Measurements from ENCODE around the gene SSRP1. TPM values are rescaled to one million over a fixed set of nuclear protein-coding genes. Genes with fewer than 3 reads are reported as not detected.

The SSRP1 gene, protein sequence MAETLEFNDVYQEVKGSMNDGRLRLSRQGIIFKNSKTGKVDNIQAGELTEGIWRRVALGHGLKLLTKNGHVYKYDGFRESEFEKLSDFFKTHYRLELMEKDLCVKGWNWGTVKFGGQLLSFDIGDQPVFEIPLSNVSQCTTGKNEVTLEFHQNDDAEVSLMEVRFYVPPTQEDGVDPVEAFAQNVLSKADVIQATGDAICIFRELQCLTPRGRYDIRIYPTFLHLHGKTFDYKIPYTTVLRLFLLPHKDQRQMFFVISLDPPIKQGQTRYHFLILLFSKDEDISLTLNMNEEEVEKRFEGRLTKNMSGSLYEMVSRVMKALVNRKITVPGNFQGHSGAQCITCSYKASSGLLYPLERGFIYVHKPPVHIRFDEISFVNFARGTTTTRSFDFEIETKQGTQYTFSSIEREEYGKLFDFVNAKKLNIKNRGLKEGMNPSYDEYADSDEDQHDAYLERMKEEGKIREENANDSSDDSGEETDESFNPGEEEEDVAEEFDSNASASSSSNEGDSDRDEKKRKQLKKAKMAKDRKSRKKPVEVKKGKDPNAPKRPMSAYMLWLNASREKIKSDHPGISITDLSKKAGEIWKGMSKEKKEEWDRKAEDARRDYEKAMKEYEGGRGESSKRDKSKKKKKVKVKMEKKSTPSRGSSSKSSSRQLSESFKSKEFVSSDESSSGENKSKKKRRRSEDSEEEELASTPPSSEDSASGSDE
- total RNA-seq (10 to 100 TPM; 31.8 to 60.4 (median 41.6) TPM), polyA plus RNA-seq (10 to 100 TPM; 21.8 to 86.5 TPM)
- long read RNA-seq, donor 1, transcript SSRP1-201 (17 exons, 2,819 nt) = major isoform, 12 of 33 reads
- long read RNA-seq, donor 1, partial matches to known transcripts = 16 of 33 reads
- long read RNA-seq, donor 1, other reads (novel, unspliced or antisense) = 5 of 33 reads
- long read RNA-seq, donor 2, transcript SSRP1-201 (17 exons, 2,819 nt) = major isoform, 17 of 52 reads
- long read RNA-seq, donor 2, partial matches to known transcripts = 29 of 52 reads
- long read RNA-seq, donor 2, other reads (novel, unspliced or antisense) = 6 of 52 reads
- long read RNA-seq, donor 3, transcript SSRP1-201 (17 exons, 2,819 nt) = major isoform, 16 of 35 reads
- long read RNA-seq, donor 3, partial matches to known transcripts = 15 of 35 reads
- long read RNA-seq, donor 3, other reads (novel, unspliced or antisense) = 4 of 35 reads

DNA sequence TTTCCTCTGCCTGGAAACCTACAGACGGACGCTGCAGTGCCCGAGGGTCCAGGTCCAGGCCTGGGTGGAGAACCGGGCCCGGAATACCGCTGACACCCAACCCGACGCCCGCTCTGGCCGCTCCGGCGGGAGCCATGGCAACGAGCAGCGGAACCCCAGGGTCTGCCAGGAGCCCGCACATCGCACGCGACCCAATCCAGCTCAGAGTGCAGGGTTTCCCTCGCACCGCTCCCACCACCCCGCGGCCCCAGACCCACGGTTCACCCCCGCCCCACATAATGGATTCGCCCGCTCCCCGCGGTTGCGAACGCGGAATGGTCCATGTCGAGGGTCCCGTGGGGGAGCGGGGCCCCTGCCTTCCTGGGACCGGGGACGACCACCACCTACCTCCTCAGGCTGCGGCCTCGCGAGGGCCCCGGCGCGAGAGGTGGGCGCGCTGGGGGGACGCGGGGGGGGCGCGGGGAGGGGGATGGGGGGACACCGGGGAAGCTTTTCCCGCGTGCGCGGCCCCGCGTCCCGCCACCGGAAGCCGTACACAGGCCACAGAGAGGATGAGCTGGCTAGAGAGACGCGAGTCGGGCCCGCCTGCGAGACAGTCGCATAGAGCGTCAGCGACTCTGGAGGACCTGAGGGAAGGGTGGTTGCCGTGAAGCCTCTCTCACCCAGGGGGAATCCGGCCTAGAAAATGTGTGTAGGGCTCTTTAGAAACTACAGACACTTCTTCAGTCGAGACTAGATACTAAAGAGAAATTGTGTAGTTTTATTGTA is at the start of gene SSRP1:
TSS of gene SSRP1 (minus strand) at position 550 of the 768 bp plus-strand sequence. CDS start 771 bp downstream, outside the sequence.
- peak in 1 of 2 donors; percentile 36 for TF ChIP-seq POLR2A (IDR thresholded peaks at IDR 0.05)
- TF ChIP-seq, protein P1, sequence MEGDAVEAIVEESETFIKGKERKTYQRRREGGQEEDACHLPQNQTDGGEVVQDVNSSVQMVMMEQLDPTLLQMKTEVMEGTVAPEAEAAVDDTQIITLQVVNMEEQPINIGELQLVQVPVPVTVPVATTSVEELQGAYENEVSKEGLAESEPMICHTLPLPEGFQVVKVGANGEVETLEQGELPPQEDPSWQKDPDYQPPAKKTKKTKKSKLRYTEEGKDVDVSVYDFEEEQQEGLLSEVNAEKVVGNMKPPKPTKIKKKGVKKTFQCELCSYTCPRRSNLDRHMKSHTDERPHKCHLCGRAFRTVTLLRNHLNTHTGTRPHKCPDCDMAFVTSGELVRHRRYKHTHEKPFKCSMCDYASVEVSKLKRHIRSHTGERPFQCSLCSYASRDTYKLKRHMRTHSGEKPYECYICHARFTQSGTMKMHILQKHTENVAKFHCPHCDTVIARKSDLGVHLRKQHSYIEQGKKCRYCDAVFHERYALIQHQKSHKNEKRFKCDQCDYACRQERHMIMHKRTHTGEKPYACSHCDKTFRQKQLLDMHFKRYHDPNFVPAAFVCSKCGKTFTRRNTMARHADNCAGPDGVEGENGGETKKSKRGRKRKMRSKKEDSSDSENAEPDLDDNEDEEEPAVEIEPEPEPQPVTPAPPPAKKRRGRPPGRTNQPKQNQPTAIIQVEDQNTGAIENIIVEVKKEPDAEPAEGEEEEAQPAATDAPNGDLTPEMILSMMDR (IDR thresholded peaks at IDR 0.05) = peak in 1 of 12 donors; percentile 24
- H3K4me3 ChIP-seq = peak within 1 kb of the TSS; percentile 62 to 94 (median 84)
- H3K27me3 ChIP-seq = no peaks in the 10 kb centered on the region
- no peaks in the 10 kb centered on the region for H3K9me3 ChIP-seq
- H3K27ac ChIP-seq = peak within 1 kb of the TSS; percentile 70 to 96 (median 84)
- peaks cover 0 to 25% (median 16%) of the 10 kb centered on the region in 12 donors for H3K4me1 ChIP-seq
- WGBS, 4 donors = 0 to 1% (median 0%) methylated on average over 21 to 69 of the region's 69 CpGs
- H3K36me3 ChIP-seq = peaks cover 0 to 39% (median 34%) of the 10 kb centered on the region in 9 donors
- intact Hi-C loops (cut with DNase I) = loop anchor here in 1 of 10 donors (5.0 kb wide), 1 partner anchor 192 kb away; no protein-coding TSS in a partner anchor
- DNase-seq (peak; percentile 89 to 94 (median 93)), ATAC-seq (peak; percentile 98 to 99 (median 98))

DNA sequence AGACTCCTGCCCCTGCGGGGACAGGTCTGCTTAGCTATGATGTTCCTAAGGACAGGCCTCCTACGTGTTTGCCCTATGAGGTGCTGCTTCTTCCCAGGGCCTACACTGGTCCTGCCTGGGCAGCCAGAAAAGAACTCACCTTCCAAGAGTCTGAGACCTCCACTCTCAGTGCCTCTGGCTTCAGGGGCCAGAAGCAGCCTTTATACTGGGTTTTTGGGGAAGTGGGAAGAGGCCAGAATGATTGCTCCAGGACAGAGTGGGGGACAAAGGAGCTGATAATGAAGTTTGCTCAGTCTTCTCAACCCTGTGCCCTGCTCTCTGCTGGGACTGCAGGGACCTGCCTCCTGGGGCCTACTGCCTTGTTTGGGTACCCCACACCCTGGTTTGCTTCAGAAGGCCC is 45.3 kb upstream of the SSRP1 start, which contains the start of gene PRG3:
TSS of gene PRG3 (minus strand) at position 176 of the 400 bp plus-strand sequence. CDS start 442 bp downstream, outside the sequence.
- no peaks in the 10 kb centered on the region for H3K36me3 ChIP-seq
- intact Hi-C loops (cut with DNase I) = loop anchor here in 1 of 10 donors (10.0 kb wide), 1 partner anchor 64 kb away; no protein-coding TSS in a partner anchor
- 69 to 86% (median 76%) methylated on average over 2 of the region's 2 CpGs for WGBS, 4 donors
- H3K27ac ChIP-seq = no peak within 1 kb of the TSS
- no peak for ATAC-seq
- no peaks in the 10 kb centered on the region for H3K4me1 ChIP-seq
- H3K4me3 ChIP-seq = no peak within 1 kb of the TSS
- H3K27me3 ChIP-seq = peaks cover 0 to 4% (median 0%) of the 10 kb centered on the region in 9 donors
- no peak for DNase-seq
- TF ChIP-seq, protein P1 (IDR thresholded peaks at IDR 0.05) = no peak
- TF ChIP-seq POLR2A (IDR thresholded peaks at IDR 0.05) = no peak
- H3K9me3 ChIP-seq = no peaks in the 10 kb centered on the region

DNA sequence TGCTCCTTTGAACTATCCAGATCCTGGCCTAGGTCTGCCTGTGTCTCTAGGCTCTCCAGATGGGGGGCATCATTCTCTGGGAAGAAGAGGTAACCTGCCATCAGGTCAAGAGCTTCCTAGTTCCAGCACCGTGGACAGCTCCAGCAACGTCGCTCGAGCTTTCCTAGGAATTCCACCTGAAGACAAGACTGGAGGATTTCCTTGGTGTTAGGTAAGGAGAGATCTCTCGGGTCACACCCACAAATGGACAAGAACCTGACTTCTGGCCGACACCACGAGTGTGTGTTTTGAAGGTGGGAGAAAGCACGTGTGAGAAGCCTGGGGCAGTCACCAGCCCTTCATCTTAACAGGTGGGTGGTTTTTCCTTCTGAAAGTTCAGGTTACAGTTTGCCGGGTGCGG is 44.0 kb upstream of the SSRP1 start:
- TF ChIP-seq POLR2A (IDR thresholded peaks at IDR 0.05) = no peak
- TF ChIP-seq, protein P1 (IDR thresholded peaks at IDR 0.05) = no peak
- H3K36me3 ChIP-seq = no peaks in the 10 kb centered on the region
- intact Hi-C loops (cut with DNase I) = loop anchor here in 1 of 10 donors (10.0 kb wide), 1 partner anchor 65 kb away; no protein-coding TSS in a partner anchor
- H3K4me1 ChIP-seq = peaks cover 0 to 4% (median 0%) of the 10 kb centered on the region in 12 donors
- H3K4me3 ChIP-seq = no peak overlapping the region
- H3K27me3 ChIP-seq = peaks cover 0 to 4% (median 0%) of the 10 kb centered on the region in 9 donors
- ATAC-seq (no peak), DNase-seq (no peak)
- 30 to 35% (median 31%) methylated on average over 9 to 10 of the region's 10 CpGs for WGBS, 4 donors
- no peak overlapping the region for H3K27ac ChIP-seq
- H3K9me3 ChIP-seq = no peaks in the 10 kb centered on the region

All from heart left ventricle (tissue), 16 donors.